Loucy (cell line): Measurements from ENCODE around the gene PET100.

Experiments
- EZH2phosphoT487 ChIP-seq: fragments of 200-600 bp; IDR thresholded peaks from 2 replicates; pipeline ENCODE4 v1.6.1; 2018; ENCODE audit warnings: antibody characterized with exemption, mild to moderate bottlenecking, moderate library complexity, borderline replicate concordance
- TF ChIP-seq, protein P1 (sequence below): fragments of 200-600 bp; sonication (generic); conservative IDR thresholded peaks from 2 replicates; pipeline ENCODE4 v1.5.1; 2014; ENCODE audit warnings: mild to moderate bottlenecking, antibody characterized with exemption, low read length

- TF ChIP-seq, protein P1, sequence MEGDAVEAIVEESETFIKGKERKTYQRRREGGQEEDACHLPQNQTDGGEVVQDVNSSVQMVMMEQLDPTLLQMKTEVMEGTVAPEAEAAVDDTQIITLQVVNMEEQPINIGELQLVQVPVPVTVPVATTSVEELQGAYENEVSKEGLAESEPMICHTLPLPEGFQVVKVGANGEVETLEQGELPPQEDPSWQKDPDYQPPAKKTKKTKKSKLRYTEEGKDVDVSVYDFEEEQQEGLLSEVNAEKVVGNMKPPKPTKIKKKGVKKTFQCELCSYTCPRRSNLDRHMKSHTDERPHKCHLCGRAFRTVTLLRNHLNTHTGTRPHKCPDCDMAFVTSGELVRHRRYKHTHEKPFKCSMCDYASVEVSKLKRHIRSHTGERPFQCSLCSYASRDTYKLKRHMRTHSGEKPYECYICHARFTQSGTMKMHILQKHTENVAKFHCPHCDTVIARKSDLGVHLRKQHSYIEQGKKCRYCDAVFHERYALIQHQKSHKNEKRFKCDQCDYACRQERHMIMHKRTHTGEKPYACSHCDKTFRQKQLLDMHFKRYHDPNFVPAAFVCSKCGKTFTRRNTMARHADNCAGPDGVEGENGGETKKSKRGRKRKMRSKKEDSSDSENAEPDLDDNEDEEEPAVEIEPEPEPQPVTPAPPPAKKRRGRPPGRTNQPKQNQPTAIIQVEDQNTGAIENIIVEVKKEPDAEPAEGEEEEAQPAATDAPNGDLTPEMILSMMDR = no peak
- no peak for TF ChIP-seq EZH2phosphoT487
Measured at GRCh38 chr19:7600721-7601120, 28.9 kb upstream of the PET100 start.
